Endothelial cell of umbilical vein (primary cell): ENCODE data around the gene C5AR2. TPM values are rescaled to one million over a fixed set of nuclear protein-coding genes. Genes with fewer than 3 reads are reported as not detected.
"Not testable (repeated sequence)": the region's sequence is repeated elsewhere in the genome, so short reads cannot be mapped to it uniquely, and the experiment has no call there.

ENCODE experiments used
- BruUV-seq: library from RNA; stranded (reverse); fragments of 400-500 nt; replicated peaks from 2 replicates; lab custom pipeline; 2021; lab: Mats Ljungman, UMichigan
- CTCF ChIA-PET: fragments of 300-600, 350-600 bp; sonication (Branson Sonifier 250); formaldehyde crosslinking; loops from one replicate; lab custom pipeline; 2021; ENCODE audit warnings: antibody characterized with exemption, inconsistent platforms; lab: Charles Lee
- POLR2A ChIA-PET: fragments of 300-600, 350-600 bp; sonication (Branson Sonifier 250); formaldehyde crosslinking; loops from one replicate; lab custom pipeline; 2021; ENCODE audit warnings: antibody characterized with exemption, inconsistent platforms; lab: Charles Lee
- DNase-seq: peaks from one replicate; pipeline ENCODE4 v3.0.0-alpha.2; 2011; ENCODE audit warnings: low read depth, low spot score
- FAIRE-seq: peaks from 2 replicates; lab custom pipeline; 2011; peaks lifted over from hg19 to GRCh38; lab: Jason Lieb, UNC
- H2AFZ ChIP-seq: 2 replicates; pipeline ENCODE4 v1.6.0; 2012; ENCODE audit warnings: low read depth, low read length, control low read depth, inconsistent platforms
- H3K27ac ChIP-seq: 2 replicates; pipeline ENCODE4 v1.5.1; 2011; ENCODE audit warnings: low read depth, mild to moderate bottlenecking, control low read depth, low read length, moderate library complexity; ENCODE audit not compliant: insufficient read depth
- H3K27me3 ChIP-seq, 2 experiments: 2 replicates each; pipeline versions ENCODE4 v1.6.0 to v1.6.1; 2011; ENCODE audit warnings: low read length in 2 of 2, mixed read lengths in 1 of 2; ENCODE audit not compliant: control insufficient read depth in 2 of 2, insufficient read depth in 2 of 2
- H3K36me3 ChIP-seq, 2 experiments: 2 replicates in 1 of 2; 3 replicates in 1 of 2; pipeline ENCODE4 v1.5.1; 2011; ENCODE audit warnings: low read length in 2 of 2, mild to moderate bottlenecking in 1 of 2, moderate library complexity in 1 of 2; ENCODE audit not compliant: control insufficient read depth in 2 of 2, insufficient read depth in 2 of 2; ENCODE audit errors: extremely low read depth in 1 of 2
- H3K4me1 ChIP-seq: 3 replicates; pipeline ENCODE4 v1.5.1; 2011; ENCODE audit warnings: mild to moderate bottlenecking, low read length; ENCODE audit not compliant: control insufficient read depth, insufficient read depth; ENCODE audit errors: extremely low read depth
- H3K4me2 ChIP-seq: 2 replicates; pipeline ENCODE4 v1.6.1; 2011; ENCODE audit warnings: low read length, control low read depth, mixed read lengths; ENCODE audit not compliant: insufficient read depth
- H3K4me3 ChIP-seq, 3 experiments: fragments of 200-600 bp in 1 of 3; sonication (generic), shearing (Covaris generic) in 1 of 3; replicated peaks in 1 of 3; 2 replicates each; pipeline ENCODE4 v1.5.1; 2011 to 2016; ENCODE audit warnings: control low read depth in 3 of 3, low read length in 3 of 3, mild to moderate bottlenecking in 2 of 3, inconsistent platforms in 1 of 3, low read depth in 1 of 3, moderate library complexity in 1 of 3; ENCODE audit not compliant: insufficient read depth in 1 of 3
- H3K79me2 ChIP-seq: 2 replicates; pipeline ENCODE4 v1.6.0; 2012; ENCODE audit warnings: low read length, inconsistent platforms; ENCODE audit not compliant: control insufficient read depth, insufficient read depth
- H3K9ac ChIP-seq: replicated peaks from 2 replicates; pipeline ENCODE3; 2011; ENCODE audit warnings: low read length, control low read depth; ENCODE audit not compliant: insufficient read depth; ENCODE audit errors: extremely low read depth
- H3K9me1 ChIP-seq: replicated peaks from 3 replicates; pipeline ENCODE4 v1.6.0; 2011; ENCODE audit warnings: mild to moderate bottlenecking, low read length; ENCODE audit not compliant: control insufficient read depth, insufficient read depth; ENCODE audit errors: extremely low read depth
- H3K9me3 ChIP-seq: replicated peaks from 2 replicates; pipeline ENCODE4 v1.5.1; 2012; ENCODE audit warnings: low read length, inconsistent platforms; ENCODE audit not compliant: control insufficient read depth, insufficient read depth
- H4K20me1 ChIP-seq: replicated peaks from 2 replicates; pipeline ENCODE3; 2011; ENCODE audit warnings: mild to moderate bottlenecking, low read length; ENCODE audit not compliant: control insufficient read depth, insufficient read depth; ENCODE audit errors: extremely low read depth
- CTCF ChIP-seq, 2 donors: IDR thresholded peaks; 1 replicate in 1 of 2; 2 replicates in 1 of 2; pipeline ENCODE4 v1.5.1; 2011; ENCODE audit warnings: low read length in 2 of 2, mild to moderate bottlenecking in 2 of 2, moderate library complexity in 2 of 2, control low read depth in 1 of 2, inconsistent platforms in 1 of 2, low read depth in 1 of 2; ENCODE audit not compliant: insufficient read depth in 1 of 2; ENCODE audit errors: extremely low read depth in 1 of 2
- EZH2 ChIP-seq: IDR thresholded peaks from 2 replicates; pipeline ENCODE4 v1.6.1; 2012; ENCODE audit warnings: borderline replicate concordance, low read depth, mild to moderate bottlenecking, moderate library complexity, low read length, inconsistent platforms; ENCODE audit not compliant: severe bottlenecking
- FOS ChIP-seq: IDR thresholded peaks from 2 replicates; pipeline ENCODE4 v1.6.1; 2011; ENCODE audit warnings: mild to moderate bottlenecking, low read length, moderate library complexity, borderline replicate concordance; ENCODE audit not compliant: insufficient read depth
- GATA2 ChIP-seq: IDR thresholded peaks from 2 replicates; pipeline ENCODE4 v1.7.0; 2011; ENCODE audit warnings: low read depth, mild to moderate bottlenecking, moderate library complexity, mixed read lengths, low read length; ENCODE audit not compliant: insufficient read length, insufficient read depth
- JUN ChIP-seq: IDR thresholded peaks from 2 replicates; pipeline ENCODE4 v1.6.1; 2011; ENCODE audit warnings: borderline replicate concordance, low read depth; ENCODE audit not compliant: insufficient read length, insufficient read depth
- MAX ChIP-seq: IDR thresholded peaks from 2 replicates; pipeline ENCODE4 v1.6.1; 2011; ENCODE audit not compliant: insufficient read depth, insufficient read length
- MYC ChIP-seq: IDR thresholded peaks from one replicate; pipeline ENCODE4 v1.6.1; 2011; ENCODE audit warnings: mild to moderate bottlenecking, low read depth, low read length
- dilution Hi-C: fragments of 300-500 bp; cut with MboI; formaldehyde crosslinking; loops from one replicate; pipeline ENCODE4 v1.15.0; 2019; ENCODE audit warnings: low sequenced_read_pairs; ENCODE audit not compliant: extremely low pct_ligation_motif_present
- intact Hi-C: fragments of 100-400 bp; cut with micrococcal nuclease; formaldehyde crosslinking; loops from one replicate; pipeline ENCODE4 v1.10.0; 2022
- polyA plus RNA-seq, 4 experiments: library from polyadenylated mRNA; depleted of rRNA in 3 of 4; stranded (reverse) in 3 of 4; unstranded in 1 of 4; fragments of >200 nt; gene quantifications; 2 replicates each; pipeline versions ENCODE4 v1.2.1 to v1.2.3, GENCODE V29; 2011 to 2012; ENCODE audit warnings: missing spikeins in 1 of 4
- total RNA-seq: library from RNA; stranded (reverse); gene quantifications from 2 replicates; pipeline ENCODE4 v1.2.3, GENCODE V29; 2021

The C5AR2 gene
- total and polyA plus RNA-seq, 2 donors (not counting 3 experiments of a cell fraction or from before 2014, with no cell fraction given) = not detected

GRCh38 chr19:47363758-47364531 is 32.0 kb downstream of the C5AR2 start:
- Histone ChIP-seq H2AFZ (peak overlapping the region; percentile 15), H3K9me1 (no peaks in the 10 kb centered on the region), H3K9me3 (no peaks in the 10 kb centered on the region), H3K36me3 (peaks cover 7 to 25% of the 10 kb centered on the region in 2 experiments), H3K79me2 (no peaks in the 10 kb centered on the region), H3K9ac (no peak overlapping the region), H4K20me1 (no peaks in the 10 kb centered on the region), H3K4me2 (peak overlapping the region; percentile 69), H3K4me3 (no peak overlapping the region), H3K27me3 (no peaks in the 10 kb centered on the region), H3K27ac (peak overlapping the region; percentile 64), H3K4me1 (peaks cover 19% of the 10 kb centered on the region)
- no TSS peak for BruUV-seq
- DNase-seq (peak; percentile 85), FAIRE-seq (peak; percentile 88)
- intact Hi-C loops (loop anchor here (1.0 kb wide), 1 partner anchor 15 kb away; the partner anchor contains the start of gene DHX34), dilution Hi-C loops (no loop called here)
- CTCF ChIA-PET = interaction anchor here (0.6 to 2.3 kb wide), 3 partner anchors 15 to 270 kb away, joined by 3 to 11 read pairs (median 5); partner anchors contain the start of gene DHX34
- TF ChIP-seq FOS = peak; percentile 68
- peak; percentile 52 for TF ChIP-seq MAX
- peak; percentile 62 for TF ChIP-seq MYC
- peak; percentile 11 for TF ChIP-seq GATA2
- TF ChIP-seq JUN = peak; percentile 13
- no peak for TF ChIP-seq CTCF (IDR thresholded peaks at IDR 0.05; ENCODE audit: extremely low read depth in 1 of 2, insufficient read depth in 1 of 2, low read depth in 1 of 2, low read length in 2 of 2)
- no peak for TF ChIP-seq EZH2
- POLR2A ChIA-PET = no interaction called here

- intact Hi-C loops, DNase-seq, H3K4me2 ChIP-seq, H4K20me1 ChIP-seq, dilution Hi-C loops, BruUV-seq, H3K9me3 ChIP-seq, H3K79me2 ChIP-seq, FAIRE-seq, H3K27me3 ChIP-seq, H3K9ac ChIP-seq, H2AFZ ChIP-seq, POLR2A ChIA-PET, H3K9me1 ChIP-seq, H3K4me3 ChIP-seq, H3K27ac ChIP-seq: not testable (repeated sequence)
- CTCF ChIA-PET = interaction anchor here (0.6 to 2.3 kb wide), 2 partner anchors 17 to 68 kb away, joined by 3 to 11 read pairs; partner anchors contain the start of gene DHX34
- H3K36me3 ChIP-seq = peaks cover 11 to 27% of the 10 kb centered on the region in 2 experiments
- peaks cover 19% of the 10 kb centered on the region for H3K4me1 ChIP-seq
Observed at GRCh38 chr19:47365455-47365854, 33.5 kb downstream of the C5AR2 start.
